Activated CD8-positive, alpha-beta T cell treated with anti-CD3 and anti-CD28 coated beads for 36 hours (primary cell): ENCODE measurements around the gene KLF16. TPM values are rescaled to one million over a fixed set of nuclear protein-coding genes. Genes with fewer than 3 reads are reported as not detected.
A peak's percentile ranks its signal among the peaks of the same experiment; 100 is the strongest.

ENCODE experiments used
- ATAC-seq: fragments of 200-7000 bp; cut with Tn5 transposase; one replicate; pipeline ENCODE4 v1.10.0; 2021; ENCODE audit warnings: mild to moderate bottlenecking, moderate library complexity
- CTCF ChIA-PET: fragments of 350-600 bp; sonication (Branson Sonifier 250); formaldehyde crosslinking; loops from one replicate; lab custom pipeline; 2021; ENCODE audit warnings: antibody characterized with exemption; lab: Charles Lee
- POLR2A ChIA-PET: fragments of 350-600 bp; sonication (Branson Sonifier 250); formaldehyde crosslinking; loops from one replicate; lab custom pipeline; 2021; ENCODE audit warnings: antibody characterized with exemption; lab: Charles Lee
- DNase-seq: peaks from one replicate; pipeline ENCODE4 v3.0.0-alpha.2; 2020
- H3K27ac Mint-ChIP-seq: one replicate; pipeline ENCODE4 v1.8.0; 2021; ENCODE audit warnings: mild to moderate bottlenecking, mixed read lengths
- H3K27me3 Mint-ChIP-seq: one replicate; pipeline ENCODE4 v1.8.0; 2021; ENCODE audit warnings: mixed read lengths
- H3K36me3 Mint-ChIP-seq: one replicate; pipeline ENCODE4 v1.8.0; 2021; ENCODE audit warnings: low read depth, mixed read lengths
- H3K4me1 Mint-ChIP-seq: one replicate; pipeline ENCODE4 v1.8.0; 2021; ENCODE audit warnings: low read depth, mixed read lengths
- H3K4me3 Mint-ChIP-seq: one replicate; pipeline ENCODE4 v1.8.0; 2021; ENCODE audit warnings: mild to moderate bottlenecking, moderate library complexity, mixed read lengths
- H3K9me3 Mint-ChIP-seq: one replicate; pipeline ENCODE4 v1.8.0; 2021; ENCODE audit warnings: mixed read lengths
- intact Hi-C: fragments of 100-400 bp; cut with micrococcal nuclease; formaldehyde crosslinking; loops from one replicate; pipeline ENCODE4 v1.10.0; 2022
- total RNA-seq, 2 experiments: library from RNA; stranded (reverse); gene quantifications; one replicate each; pipeline ENCODE4 v1.2.3, GENCODE V29; 2021
- TF ChIP-seq, protein P1 (sequence below): fragments of 200-600 bp; IDR thresholded peaks from one replicate; pipeline ENCODE4 v1.8.0; 2022; ENCODE audit warnings: antibody characterized with exemption, mild to moderate bottlenecking

KLF16 gene
- total RNA-seq, 2 experiments from 2014 or later: 25.6 to 27.7 TPM

DNA sequence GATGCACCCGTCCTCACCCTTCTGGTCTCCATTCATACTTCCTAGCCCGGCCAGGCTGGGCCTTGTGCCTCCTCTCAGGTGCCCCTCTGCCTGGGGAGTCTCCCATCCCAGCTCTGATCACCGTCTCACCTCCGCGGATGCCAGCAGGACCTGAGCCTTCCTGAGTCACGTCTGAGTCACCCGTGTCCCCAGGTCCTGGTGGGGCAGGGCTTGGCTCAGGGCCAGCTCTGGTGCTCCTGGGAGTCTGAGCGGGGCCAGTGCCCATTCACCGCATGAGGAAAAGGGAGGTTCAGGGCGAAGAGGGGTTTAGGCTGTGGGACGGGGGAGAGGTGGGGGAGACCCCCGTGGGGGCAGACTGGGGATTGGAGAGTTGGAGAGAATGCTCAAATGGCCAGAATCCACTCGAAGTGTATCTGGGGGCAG is 51.9 kb downstream of the KLF16 start:
- POLR2A ChIA-PET: interaction anchor here (1.0 kb wide), 1 partner anchor 10 kb away, joined by 7 read pairs; no protein-coding TSS in a partner anchor

DNA sequence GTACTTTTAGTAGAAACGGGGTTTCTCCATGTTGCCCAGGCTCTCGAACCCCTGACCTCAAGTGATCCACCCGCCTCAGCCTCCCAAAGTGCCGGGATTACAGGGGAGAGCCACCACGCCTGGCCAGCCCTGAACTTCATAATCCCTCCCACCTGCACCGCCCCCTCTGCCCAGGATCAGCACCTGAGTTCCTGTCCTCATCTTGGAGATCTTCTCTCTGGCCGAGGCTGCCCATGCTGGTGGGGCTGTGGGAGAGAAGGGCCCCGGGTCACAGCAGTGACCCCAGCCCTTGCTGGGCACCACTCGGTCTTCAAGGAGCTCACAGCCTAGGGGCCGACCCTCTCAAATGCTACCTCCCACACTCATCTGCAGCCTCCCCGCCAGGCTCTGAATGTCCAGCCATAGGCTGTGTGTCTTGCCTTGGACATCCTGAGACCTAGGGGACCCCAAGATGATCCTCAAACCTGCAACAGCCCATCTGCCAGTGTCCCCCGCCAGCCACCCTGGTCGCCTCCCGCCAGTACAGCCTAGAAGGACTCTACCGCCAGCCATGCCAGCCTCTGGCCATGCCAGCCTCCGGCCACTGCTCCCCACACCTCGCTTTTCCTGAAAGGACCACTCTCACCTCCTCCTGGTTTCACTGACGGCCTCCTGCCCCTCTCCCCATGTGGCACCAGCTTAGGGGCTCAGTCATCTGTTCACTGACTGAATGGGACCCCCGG is 52.8 kb downstream of the KLF16 start:
- Mint-ChIP-seq H3K36me3 (peaks cover 3% of the 10 kb centered on the region), H3K27me3 (no peaks in the 10 kb centered on the region), H3K4me1 (peaks cover 15% of the 10 kb centered on the region), H3K27ac (no peak overlapping the region), H3K9me3 (no peaks in the 10 kb centered on the region), H3K4me3 (peak overlapping the region; percentile 21)
- ChIA-PET CTCF (interaction anchor here (1.0 to 1.6 kb wide), 3 partner anchors 15 to 25 kb away, joined by 3 to 6 read pairs (median 5); no protein-coding TSS in a partner anchor), POLR2A (no interaction called here)
- DNase-seq (no peak), ATAC-seq (no peak)
- intact Hi-C loops: no loop called here
- TF ChIP-seq, protein P1, sequence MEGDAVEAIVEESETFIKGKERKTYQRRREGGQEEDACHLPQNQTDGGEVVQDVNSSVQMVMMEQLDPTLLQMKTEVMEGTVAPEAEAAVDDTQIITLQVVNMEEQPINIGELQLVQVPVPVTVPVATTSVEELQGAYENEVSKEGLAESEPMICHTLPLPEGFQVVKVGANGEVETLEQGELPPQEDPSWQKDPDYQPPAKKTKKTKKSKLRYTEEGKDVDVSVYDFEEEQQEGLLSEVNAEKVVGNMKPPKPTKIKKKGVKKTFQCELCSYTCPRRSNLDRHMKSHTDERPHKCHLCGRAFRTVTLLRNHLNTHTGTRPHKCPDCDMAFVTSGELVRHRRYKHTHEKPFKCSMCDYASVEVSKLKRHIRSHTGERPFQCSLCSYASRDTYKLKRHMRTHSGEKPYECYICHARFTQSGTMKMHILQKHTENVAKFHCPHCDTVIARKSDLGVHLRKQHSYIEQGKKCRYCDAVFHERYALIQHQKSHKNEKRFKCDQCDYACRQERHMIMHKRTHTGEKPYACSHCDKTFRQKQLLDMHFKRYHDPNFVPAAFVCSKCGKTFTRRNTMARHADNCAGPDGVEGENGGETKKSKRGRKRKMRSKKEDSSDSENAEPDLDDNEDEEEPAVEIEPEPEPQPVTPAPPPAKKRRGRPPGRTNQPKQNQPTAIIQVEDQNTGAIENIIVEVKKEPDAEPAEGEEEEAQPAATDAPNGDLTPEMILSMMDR: no peak

More for the DNA sequence above, 51.9 kb downstream of the KLF16 start:
- Mint-ChIP-seq H3K27me3 (no peaks in the 10 kb centered on the region), H3K4me1 (peaks cover 15% of the 10 kb centered on the region), H3K27ac (peak overlapping the region; percentile 37), H3K9me3 (no peaks in the 10 kb centered on the region), H3K4me3 (peak overlapping the region; percentile 63), H3K36me3 (peaks cover 3% of the 10 kb centered on the region)
- peak; percentile 66 for DNase-seq
- ATAC-seq: no peak
- TF ChIP-seq, protein P1: no peak
- intact Hi-C loops: no loop called here
- CTCF ChIA-PET: interaction anchor here (1.1 to 1.6 kb wide), 2 partner anchors 15 to 26 kb away, joined by 3 to 6 read pairs; no protein-coding TSS in a partner anchor

DNA sequence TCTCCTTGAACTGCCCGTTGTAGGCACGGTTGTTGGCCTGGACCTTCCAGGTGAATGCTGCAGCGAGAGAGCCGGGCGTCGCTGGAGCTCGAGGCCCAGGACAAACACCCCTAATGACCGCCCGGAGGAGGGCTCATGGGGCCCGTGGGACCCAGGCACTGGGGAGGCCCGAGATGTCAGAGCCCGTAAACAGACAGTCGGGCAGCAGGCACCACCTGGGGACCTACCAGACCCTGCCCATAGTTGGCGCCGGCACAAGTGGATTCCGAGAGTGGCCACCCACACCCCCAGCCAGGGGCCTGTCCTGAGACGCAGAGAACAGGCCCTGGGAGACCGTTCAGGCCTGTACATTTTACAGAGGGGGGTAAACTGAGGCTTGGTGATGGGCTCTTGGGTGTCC is 53.7 kb downstream of the KLF16 start:
- Mint-ChIP-seq H3K27me3 (no peaks in the 10 kb centered on the region), H3K4me3 (no peak overlapping the region), H3K9me3 (no peaks in the 10 kb centered on the region), H3K4me1 (peaks cover 15% of the 10 kb centered on the region), H3K36me3 (no peaks in the 10 kb centered on the region), H3K27ac (no peak overlapping the region)
- TF ChIP-seq, protein P1: no peak
- intact Hi-C loops: no loop called here
- POLR2A ChIA-PET: interaction anchor here (1.0 kb wide), 1 partner anchor 177 kb away, joined by 3 read pairs; no protein-coding TSS in a partner anchor
- DNase-seq (no peak), ATAC-seq (no peak)
- CTCF ChIA-PET: interaction anchor here (1.0 to 1.5 kb wide), 3 partner anchors 16 to 28 kb away, joined by 3 to 5 read pairs (median 4); no protein-coding TSS in a partner anchor

DNA sequence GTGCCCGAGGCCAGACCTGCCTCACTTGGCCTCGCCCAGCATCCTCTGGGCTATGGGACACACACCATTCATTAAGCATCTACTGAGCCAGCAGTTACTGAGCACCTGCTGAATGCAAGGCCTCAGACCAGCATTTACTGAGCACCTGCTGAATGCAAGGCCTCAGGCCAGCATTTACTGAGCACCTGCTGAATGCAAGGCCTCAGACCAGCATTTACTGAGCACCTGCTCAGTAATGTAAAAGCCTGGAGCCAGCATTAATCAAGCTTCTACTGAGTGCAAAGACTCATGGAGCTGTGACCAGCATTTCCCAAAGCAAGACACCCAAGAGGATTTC is 55.0 kb downstream of the KLF16 start:
- DNase-seq (no peak), ATAC-seq (no peak)
- Mint-ChIP-seq H3K9me3 (no peaks in the 10 kb centered on the region), H3K27me3 (no peaks in the 10 kb centered on the region), H3K4me1 (peaks cover 11% of the 10 kb centered on the region), H3K27ac (no peak overlapping the region), H3K36me3 (no peaks in the 10 kb centered on the region), H3K4me3 (no peak overlapping the region)
- ChIA-PET CTCF (interaction anchor here (1.5 kb wide), 1 partner anchor 27 kb away, joined by 4 read pairs; no protein-coding TSS in a partner anchor), POLR2A (no interaction called here)
- intact Hi-C loops: no loop called here
- TF ChIP-seq, protein P1: no peak
